HFFc6 (cell line): ENCODE results near the gene TAF5L. TPM values are rescaled to one million over a fixed set of nuclear protein-coding genes. Genes with fewer than 3 reads are reported as not detected.

Experiments
- DNase-seq: peaks from one replicate; pipeline ENCODE4 v3.0.0-alpha.2; 2018
- H3K27ac Mint-ChIP-seq: 2 replicates; pipeline ENCODE4 v1.8.0; 2020; ENCODE audit warnings: mild to moderate bottlenecking, mixed read lengths
- H3K27me3 Mint-ChIP-seq: 2 replicates; pipeline ENCODE4 v1.8.0; 2021; ENCODE audit warnings: mild to moderate bottlenecking, moderate library complexity, mixed read lengths; ENCODE audit not compliant: insufficient read depth
- H3K36me3 Mint-ChIP-seq: 2 replicates; pipeline ENCODE4 v1.8.0; 2021; ENCODE audit warnings: low read depth, mixed read lengths
- H3K4me1 Mint-ChIP-seq: 2 replicates; pipeline ENCODE4 v1.8.0; 2020; ENCODE audit warnings: low read depth, mixed read lengths
- H3K4me3 Mint-ChIP-seq: 2 replicates; pipeline ENCODE4 v1.8.0; 2020; ENCODE audit warnings: mild to moderate bottlenecking, moderate library complexity, mixed read lengths
- H3K9me3 Mint-ChIP-seq: 2 replicates; pipeline ENCODE4 v1.8.0; 2020; ENCODE audit warnings: mild to moderate bottlenecking, mixed read lengths
- CTCF ChIP-seq: fragments of 200-600 bp; sonication (generic); IDR thresholded peaks from 2 replicates; pipeline ENCODE4 v1.5.0; 2021; ENCODE audit warnings: antibody characterized with exemption, mild to moderate bottlenecking
- total RNA-seq, 6 experiments: library from RNA; stranded (reverse); fragmentation: NEBNext Ultra II Directional; extraction: Animal tissue kit (Norgen Biotek cat#: 25700); gene quantifications; 2 replicates in 1 of 6; 3 replicates in 5 of 6; pipeline ENCODE4 v1.2.3, GENCODE V29; 2021

Gene TAF5L
- total RNA-seq, 6 experiments from 2014 or later: 17.6 to 20.7 (median 20.3) TPM

DNA sequence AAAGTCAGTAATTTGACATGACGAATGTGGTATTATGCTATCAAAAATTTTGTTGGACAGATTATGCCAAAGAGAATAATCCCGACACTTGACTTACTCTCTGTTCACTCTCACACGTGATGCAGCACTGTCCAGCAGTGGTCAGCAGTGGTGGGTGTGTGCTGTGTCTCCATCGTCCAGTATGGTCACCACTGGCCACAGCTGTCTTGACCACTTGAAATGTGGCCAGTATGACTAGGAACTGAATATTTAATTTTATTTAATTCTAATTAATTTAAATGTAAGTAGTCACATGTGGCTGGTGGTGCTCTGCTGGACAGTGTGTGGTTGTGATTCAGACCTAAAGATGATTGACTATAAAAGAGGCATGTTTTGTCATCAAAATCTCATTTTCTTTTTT is 24.1 kb upstream of the TAF5L start:
- Mint-ChIP-seq H3K4me3 (no peak overlapping the region), H3K9me3 (no peaks in the 10 kb centered on the region), H3K4me1 (no peaks in the 10 kb centered on the region), H3K27ac (no peak overlapping the region), H3K36me3 (peaks cover 13% of the 10 kb centered on the region), H3K27me3 (peaks cover 2% of the 10 kb centered on the region; the same call in 1 of the 2 replicates)
- TF ChIP-seq CTCF: no peak
- DNase-seq: no peak

GRCh38 chr1:229648406-229648805 is 22.5 kb upstream of the TAF5L start:
- DNase-seq: no peak
- H3K4me1 Mint-ChIP-seq: no peaks in the 10 kb centered on the region
- no peaks in the 10 kb centered on the region for H3K9me3 Mint-ChIP-seq
- peaks cover 2% of the 10 kb centered on the region; the same call in 1 of the 2 replicates for H3K27me3 Mint-ChIP-seq
- H3K27ac Mint-ChIP-seq: no peak overlapping the region
- peaks cover 14% of the 10 kb centered on the region for H3K36me3 Mint-ChIP-seq
- no peak for TF ChIP-seq CTCF
- no peak overlapping the region for H3K4me3 Mint-ChIP-seq

DNA sequence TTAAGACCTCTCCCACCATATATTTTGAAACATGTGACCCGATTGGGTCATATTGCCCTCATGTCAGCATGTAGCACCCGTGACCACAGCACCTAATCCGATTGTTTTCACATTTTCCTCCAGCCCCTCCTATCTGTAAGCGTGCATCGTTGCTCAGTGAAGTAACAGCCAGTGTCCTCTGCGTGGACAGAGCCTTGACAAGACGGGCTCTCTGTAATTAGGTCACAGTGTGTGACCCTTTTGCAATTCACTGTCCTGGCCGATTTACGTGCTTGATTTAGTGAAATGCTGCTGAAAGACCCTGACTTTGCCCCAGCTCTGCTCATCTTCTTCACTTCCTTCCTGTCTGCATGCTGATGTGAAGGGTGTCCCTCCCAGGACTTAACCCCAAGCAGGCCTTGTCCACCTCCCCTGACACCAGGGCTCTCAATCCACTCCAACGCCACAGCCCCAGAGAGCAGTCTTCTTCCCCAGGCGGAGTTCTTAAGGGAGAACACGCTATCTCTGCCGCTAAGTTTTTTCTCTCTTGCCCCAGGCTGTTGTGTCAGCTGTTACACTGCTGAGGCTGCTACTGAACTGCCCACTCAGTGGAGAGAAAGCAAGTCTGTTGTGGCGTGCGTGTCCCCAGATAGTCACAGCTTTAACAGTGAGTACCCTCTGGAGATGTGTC is 19.5 kb upstream of the TAF5L start:
- Mint-ChIP-seq H3K27me3 (peaks cover 2% of the 10 kb centered on the region; the same call in 1 of the 2 replicates), H3K4me1 (no peaks in the 10 kb centered on the region), H3K4me3 (no peak overlapping the region), H3K36me3 (peaks cover 14% of the 10 kb centered on the region), H3K27ac (no peak overlapping the region), H3K9me3 (no peaks in the 10 kb centered on the region)
- no peak for TF ChIP-seq CTCF
- no peak for DNase-seq

DNA sequence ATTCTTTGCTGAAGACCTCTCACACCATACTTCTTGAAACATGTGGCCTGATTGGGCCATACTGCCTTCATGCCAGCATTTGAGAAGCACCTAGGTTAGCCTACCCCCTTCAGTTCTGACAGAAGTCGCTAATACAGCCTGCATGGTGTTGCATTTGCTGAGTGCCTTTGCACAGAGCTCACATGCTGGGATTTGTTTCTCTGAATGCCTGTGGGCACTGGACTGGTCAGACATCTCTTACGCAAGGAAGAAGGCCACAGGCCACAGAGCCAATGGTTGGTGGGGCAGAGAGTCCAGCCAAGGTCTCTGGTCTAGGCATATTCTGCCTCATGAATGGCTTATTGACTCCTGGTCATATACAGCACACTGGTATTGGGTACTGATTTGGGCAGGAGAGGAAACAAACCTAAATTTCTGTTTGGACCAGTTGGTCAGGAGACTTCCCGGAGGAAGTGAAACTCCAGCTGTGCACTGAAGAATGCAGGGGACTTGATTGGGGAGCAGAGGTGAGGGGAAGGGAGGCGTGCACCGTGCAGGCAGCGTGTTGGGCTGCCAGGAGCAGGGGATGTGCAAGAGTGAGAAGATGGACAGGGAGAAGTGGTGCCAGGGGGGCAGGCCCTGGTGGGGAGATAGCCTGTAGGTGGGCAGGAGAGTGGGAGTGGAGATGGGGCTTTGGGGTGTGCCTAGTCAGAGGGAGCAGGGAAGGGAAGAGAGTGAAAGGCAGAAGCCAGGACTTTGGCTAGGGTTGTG is 18.2 kb upstream of the TAF5L start:
- Mint-ChIP-seq H3K9me3 (no peaks in the 10 kb centered on the region), H3K4me1 (no peaks in the 10 kb centered on the region), H3K27ac (peak overlapping the region; percentile 16; the same call in 1 of the 2 replicates), H3K4me3 (no peak overlapping the region), H3K27me3 (peaks cover 2% of the 10 kb centered on the region; the same call in 1 of the 2 replicates), H3K36me3 (peaks cover 8% of the 10 kb centered on the region)
- no peak for DNase-seq
- TF ChIP-seq CTCF: no peak

GRCh38 chr1:229642970-229643369 is 17.0 kb upstream of the TAF5L start:
- TF ChIP-seq CTCF: no peak
- H3K36me3 Mint-ChIP-seq: peaks cover 10% of the 10 kb centered on the region

More at GRCh38 chr1:229642970-229643369, 17.0 kb upstream of the TAF5L start:
- DNase-seq: no peak
- no peaks in the 10 kb centered on the region for H3K4me1 Mint-ChIP-seq
- H3K27ac Mint-ChIP-seq: no peak overlapping the region
- H3K9me3 Mint-ChIP-seq: no peaks in the 10 kb centered on the region
- peaks cover 2% of the 10 kb centered on the region; the same call in 1 of the 2 replicates for H3K27me3 Mint-ChIP-seq
- H3K4me3 Mint-ChIP-seq: no peak overlapping the region
